ENCODE measurements around the gene TRAPPC10.

The TRAPPC10 gene

GRCh38 chr21:44047996-44048560, 36.0 kb downstream of the TRAPPC10 start:
- no peak for DNase-seq

GRCh38 chr21:44049182-44049581, 37.1 kb downstream of the TRAPPC10 start:
- no peak for DNase-seq

GRCh38 chr21:44049606-44050005, 37.5 kb downstream of the TRAPPC10 start:
- no peak for DNase-seq

GRCh38 chr21:44050276-44050675, 38.2 kb downstream of the TRAPPC10 start:
- DNase-seq, result no peak

- no peak for DNase-seq
Observed at GRCh38 chr21:44051462-44051941, 39.4 kb downstream of the TRAPPC10 start.

GRCh38 chr21:44052071-44052829, 40.1 kb downstream of the TRAPPC10 start:
- no peak for DNase-seq

- DNase-seq, result no peak
Observed at GRCh38 chr21:44052830-44053226, 40.7 kb downstream of the TRAPPC10 start.

- DNase-seq, result no peak
Observed at GRCh38 chr21:44053567-44053966, 41.5 kb downstream of the TRAPPC10 start.

GRCh38 chr21:44054710-44055109, 42.6 kb downstream of the TRAPPC10 start:
- DNase-seq, result no peak

- DNase-seq, result no peak
Observed at GRCh38 chr21:44057055-44057454, 44.9 kb downstream of the TRAPPC10 start.

- no peak for DNase-seq
Observed at GRCh38 chr21:44057960-44058651, 46.0 kb downstream of the TRAPPC10 start.

GRCh38 chr21:44058652-44058964, 46.5 kb downstream of the TRAPPC10 start:
- DNase-seq, result no peak

- DNase-seq, result no peak
Observed at GRCh38 chr21:44058981-44059380, 46.9 kb downstream of the TRAPPC10 start.

- DNase-seq, result no peak
Observed at GRCh38 chr21:44059710-44060109, 47.6 kb downstream of the TRAPPC10 start.

- DNase-seq, result no peak
Observed at GRCh38 chr21:44062380-44062779, 50.3 kb downstream of the TRAPPC10 start.

GRCh38 chr21:44063151-44063912, 51.2 kb downstream of the TRAPPC10 start:
- no peak for DNase-seq

GRCh38 chr21:44064852-44065403, 52.8 kb downstream of the TRAPPC10 start:
- DNase-seq, result no peak

- peak; percentile 51 to 71 for DNase-seq
Observed at GRCh38 chr21:44065428-44065827, 53.3 kb downstream of the TRAPPC10 start.

- DNase-seq, result no peak
Observed at GRCh38 chr21:44066116-44066515, 54.0 kb downstream of the TRAPPC10 start.

GRCh38 chr21:44067011-44067839, 55.1 kb downstream of the TRAPPC10 start:
- DNase-seq, result no peak

GRCh38 chr21:44070391-44070790, 58.3 kb downstream of the TRAPPC10 start:
- DNase-seq, result no peak
